ENCODE data around the gene MRPS24.

DNA sequence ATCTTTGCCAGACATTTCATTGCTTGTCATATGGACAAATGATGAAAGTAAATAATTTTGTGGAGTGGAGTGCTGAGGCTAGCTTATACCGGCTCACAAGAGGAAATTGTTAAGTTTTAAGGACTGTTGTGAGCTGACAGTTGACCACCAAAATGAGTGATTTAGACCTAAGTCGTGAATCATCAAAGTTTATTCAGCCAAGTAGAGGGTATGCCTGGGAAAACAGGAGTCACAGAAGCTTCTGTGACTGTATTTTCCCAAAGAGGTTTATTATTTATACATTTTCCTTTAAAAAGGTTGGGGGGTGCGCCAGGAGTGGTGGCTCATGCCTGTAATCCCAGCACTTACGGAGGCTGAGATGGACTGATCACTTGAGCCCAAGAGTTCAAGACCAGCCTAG is 21.8 kb downstream of the MRPS24 start:
- TF ChIP-seq ELF4 (IDR thresholded peaks at IDR 0.05) (no peak), SP1 (IDR thresholded peaks at IDR 0.05) (no peak), FOXM1 (IDR thresholded peaks at IDR 0.05; ENCODE audit: borderline replicate concordance) (no peak), FOXA1 (IDR thresholded peaks at IDR 0.05) (no peak), FOXK2 (IDR thresholded peaks at IDR 0.05) (no peak), BHLHE40 (IDR thresholded peaks at IDR 0.05; ENCODE audit: borderline replicate concordance) (no peak), NFRKB (IDR thresholded peaks at IDR 0.05) (no peak), CTBP1 (IDR thresholded peaks at IDR 0.05; ENCODE audit: borderline replicate concordance) (no peak), LEF1 (IDR thresholded peaks at IDR 0.05; ENCODE audit: borderline replicate concordance) (no peak), ZNF384 (IDR thresholded peaks at IDR 0.05) (no peak), ARNT (IDR thresholded peaks at IDR 0.05) (no peak)
